Nephron progenitor cell (in vitro differentiated cells): ENCODE measurements around the gene NPRL2.

Source experiments
- DNase-seq: peaks from one replicate; pipeline ENCODE4 v3.0.0; 2021
- H3K27ac Mint-ChIP-seq: 2 replicates; pipeline ENCODE4 v1.8.0; 2021; ENCODE audit warnings: mild to moderate bottlenecking, moderate library complexity, mixed read lengths
- H3K27me3 Mint-ChIP-seq: 2 replicates; pipeline ENCODE4 v1.8.0; 2021; ENCODE audit warnings: mild to moderate bottlenecking, low read depth, mixed read lengths; ENCODE audit not compliant: poor library complexity
- H3K36me3 Mint-ChIP-seq: 2 replicates; pipeline ENCODE4 v1.8.0; 2021; ENCODE audit warnings: low read depth, mixed read lengths
- H3K4me1 Mint-ChIP-seq: 2 replicates; pipeline ENCODE4 v1.8.0; 2021; ENCODE audit warnings: mixed read lengths
- H3K4me3 Mint-ChIP-seq: 2 replicates; pipeline ENCODE4 v1.8.0; 2021; ENCODE audit warnings: mild to moderate bottlenecking, moderate library complexity, mixed read lengths
- H3K9me3 Mint-ChIP-seq: 2 replicates; pipeline ENCODE4 v1.8.0; 2021; ENCODE audit warnings: mild to moderate bottlenecking, moderate library complexity, mixed read lengths
- CTCF ChIP-seq: fragments of 200-600 bp; sonication (generic); IDR thresholded peaks from 2 replicates; pipeline ENCODE4 v1.5.0; 2021; ENCODE audit warnings: antibody characterized with exemption

Gene NPRL2

GRCh38 chr3:50359760-50360110, 9.2 kb upstream of the NPRL2 start:
- H3K36me3 Mint-ChIP-seq = no peaks in the 10 kb centered on the region
- no peak overlapping the region for H3K27ac Mint-ChIP-seq
- H3K27me3 Mint-ChIP-seq = peaks cover 12% of the 10 kb centered on the region
- H3K9me3 Mint-ChIP-seq = no peaks in the 10 kb centered on the region
- H3K4me3 Mint-ChIP-seq = peak overlapping the region; percentile 95
- peaks cover 44% of the 10 kb centered on the region for H3K4me1 Mint-ChIP-seq
- DNase-seq = no peak
- TF ChIP-seq CTCF = no peak

GRCh38 chr3:50358911-50359759, 8.6 kb upstream of the NPRL2 start, which contains the start of gene TMEM115:
Gene TMEM115, minus strand, starts transcription at chr3:50359521. Its CDS starts 458 bp downstream, at chr3:50359063.
- Mint-ChIP-seq H3K36me3 (peaks cover 5% of the 10 kb centered on the region), H3K9me3 (no peaks in the 10 kb centered on the region), H3K27me3 (peaks cover 10% of the 10 kb centered on the region), H3K4me1 (peaks cover 44% of the 10 kb centered on the region), H3K4me3 (peak within 1 kb of the TSS; percentile 95), H3K27ac (peak within 1 kb of the TSS; percentile 94)
- TF ChIP-seq CTCF = no peak
- peak; percentile 92 for DNase-seq

- peaks cover 7% of the 10 kb centered on the region for H3K36me3 Mint-ChIP-seq
- H3K4me1 Mint-ChIP-seq = peaks cover 41% of the 10 kb centered on the region
- no peak for DNase-seq
- peak overlapping the region; percentile 95 for H3K4me3 Mint-ChIP-seq
- no peaks in the 10 kb centered on the region for H3K9me3 Mint-ChIP-seq
- TF ChIP-seq CTCF = no peak
- H3K27ac Mint-ChIP-seq = peak overlapping the region; percentile 79
- H3K27me3 Mint-ChIP-seq = peaks cover 9% of the 10 kb centered on the region
Measured at GRCh38 chr3:50358355-50358910, 7.9 kb upstream of the NPRL2 start.

- Mint-ChIP-seq H3K27ac (no peak overlapping the region), H3K4me1 (peaks cover 37% of the 10 kb centered on the region), H3K36me3 (peaks cover 7% of the 10 kb centered on the region), H3K9me3 (no peaks in the 10 kb centered on the region), H3K27me3 (peaks cover 5% of the 10 kb centered on the region), H3K4me3 (peak overlapping the region; percentile 95)
- DNase-seq = no peak
- TF ChIP-seq CTCF = no peak
Measured at GRCh38 chr3:50357481-50357880, 6.9 kb upstream of the NPRL2 start.

GRCh38 chr3:50356553-50356952, 6.0 kb upstream of the NPRL2 start:
- no peak for TF ChIP-seq CTCF
- H3K27ac Mint-ChIP-seq = no peak overlapping the region
- no peaks in the 10 kb centered on the region for H3K9me3 Mint-ChIP-seq
- H3K27me3 Mint-ChIP-seq = peaks cover 1% of the 10 kb centered on the region
- peak overlapping the region; percentile 95 for H3K4me3 Mint-ChIP-seq
- H3K4me1 Mint-ChIP-seq = peaks cover 40% of the 10 kb centered on the region
- DNase-seq = no peak
- peaks cover 7% of the 10 kb centered on the region for H3K36me3 Mint-ChIP-seq
